ENCODE data around the gene SIN3A.

GRCh38 chr15:75493732-75494131, 42.2 kb upstream of the SIN3A start:
- TF ChIP-seq, protein P1, sequence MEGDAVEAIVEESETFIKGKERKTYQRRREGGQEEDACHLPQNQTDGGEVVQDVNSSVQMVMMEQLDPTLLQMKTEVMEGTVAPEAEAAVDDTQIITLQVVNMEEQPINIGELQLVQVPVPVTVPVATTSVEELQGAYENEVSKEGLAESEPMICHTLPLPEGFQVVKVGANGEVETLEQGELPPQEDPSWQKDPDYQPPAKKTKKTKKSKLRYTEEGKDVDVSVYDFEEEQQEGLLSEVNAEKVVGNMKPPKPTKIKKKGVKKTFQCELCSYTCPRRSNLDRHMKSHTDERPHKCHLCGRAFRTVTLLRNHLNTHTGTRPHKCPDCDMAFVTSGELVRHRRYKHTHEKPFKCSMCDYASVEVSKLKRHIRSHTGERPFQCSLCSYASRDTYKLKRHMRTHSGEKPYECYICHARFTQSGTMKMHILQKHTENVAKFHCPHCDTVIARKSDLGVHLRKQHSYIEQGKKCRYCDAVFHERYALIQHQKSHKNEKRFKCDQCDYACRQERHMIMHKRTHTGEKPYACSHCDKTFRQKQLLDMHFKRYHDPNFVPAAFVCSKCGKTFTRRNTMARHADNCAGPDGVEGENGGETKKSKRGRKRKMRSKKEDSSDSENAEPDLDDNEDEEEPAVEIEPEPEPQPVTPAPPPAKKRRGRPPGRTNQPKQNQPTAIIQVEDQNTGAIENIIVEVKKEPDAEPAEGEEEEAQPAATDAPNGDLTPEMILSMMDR (conservative IDR thresholded peaks at IDR 0.05) = no peak
- TF ChIP-seq EZH2 (IDR thresholded peaks at IDR 0.05; ENCODE audit: low read depth) = no peak

All from PC-9 (cell line).